T-helper 2 cell treated with Interferon-gamma antibody and Interleukin-4, amounts not matched to agents 100 ng/mL and 5 ng/mL, for 36 hours (primary cell): ENCODE measurements around the gene BATF. TPM values are rescaled to one million over a fixed set of nuclear protein-coding genes. Genes with fewer than 3 reads are reported as not detected.

Experiments used
- intact Hi-C: fragments of 100-400 bp; cut with micrococcal nuclease; formaldehyde crosslinking; loops from one replicate; pipeline ENCODE4 v1.15.1; 2023
- total RNA-seq: library from RNA; stranded (reverse); gene quantifications from 2 replicates; pipeline ENCODE4 v1.2.3, GENCODE V29; 2022

Gene BATF
- total RNA-seq, 1 donor from 2014 or later, result 56.0 TPM

GRCh38 chr14:75554482-75554881 lies 32.2 kb downstream of the BATF start:
- intact Hi-C loops, result no loop called here

- intact Hi-C loops, result loop anchor here (2.0 kb wide), 1 partner anchor 16 kb away; no protein-coding TSS in a partner anchor
Measured at GRCh38 chr14:75558440-75558839, 36.2 kb downstream of the BATF start.

GRCh38 chr14:75559045-75559444 lies 36.8 kb downstream of the BATF start:
- intact Hi-C loops, result loop anchor here (2.0 kb wide), 1 partner anchor 16 kb away; no protein-coding TSS in a partner anchor

- intact Hi-C loops, result loop anchor here (2.0 to 5.0 kb wide), 4 partner anchors 17 to 253 kb away; no protein-coding TSS in a partner anchor
Measured at GRCh38 chr14:75559451-75560222, 37.4 kb downstream of the BATF start.

- intact Hi-C loops, result loop anchor here (2.0 to 5.0 kb wide), 3 partner anchors 42 to 254 kb away; no protein-coding TSS in a partner anchor
Measured at GRCh38 chr14:75561013-75561432, 38.8 kb downstream of the BATF start.

GRCh38 chr14:75562089-75562488 lies 39.8 kb downstream of the BATF start:
- intact Hi-C loops, result loop anchor here (5.0 kb wide), 1 partner anchor 65 kb away; no protein-coding TSS in a partner anchor

- intact Hi-C loops, result loop anchor here (5.0 kb wide), 1 partner anchor 65 kb away; no protein-coding TSS in a partner anchor
Measured at GRCh38 chr14:75562489-75562888, 40.2 kb downstream of the BATF start.

- intact Hi-C loops, result loop anchor here (5.0 kb wide), 1 partner anchor 67 kb away; no protein-coding TSS in a partner anchor
Measured at GRCh38 chr14:75563931-75564330, 41.7 kb downstream of the BATF start.

GRCh38 chr14:75565056-75565455 lies 42.8 kb downstream of the BATF start:
- intact Hi-C loops, result loop anchor here (5.0 kb wide), 1 partner anchor 438 kb away; the partner anchor contains the start of gene NEK9

- intact Hi-C loops, result loop anchor here (1.0 to 5.0 kb wide), 2 partner anchors 24 to 439 kb away; partner anchors contain the start of gene NEK9
Measured at GRCh38 chr14:75566321-75566720, 44.1 kb downstream of the BATF start.

GRCh38 chr14:75566752-75567151 lies 44.5 kb downstream of the BATF start:
- intact Hi-C loops, result loop anchor here (1.0 to 5.0 kb wide), 2 partner anchors 24 to 439 kb away; partner anchors contain the start of gene NEK9

GRCh38 chr14:75568140-75568539 lies 45.9 kb downstream of the BATF start:
- intact Hi-C loops, result loop anchor here (5.0 kb wide), 1 partner anchor 441 kb away; the partner anchor contains the start of gene NEK9

GRCh38 chr14:75568791-75569190 lies 46.5 kb downstream of the BATF start:
- intact Hi-C loops, result loop anchor here (5.0 kb wide), 1 partner anchor 441 kb away; the partner anchor contains the start of gene NEK9

- intact Hi-C loops, result no loop called here
Measured at GRCh38 chr14:75570797-75571196, 48.5 kb downstream of the BATF start.

- intact Hi-C loops, result no loop called here
Measured at GRCh38 chr14:75572104-75572503, 49.8 kb downstream of the BATF start.

- intact Hi-C loops, result loop anchor here (1.0 kb wide), 2 partner anchors 77 to 405 kb away; no protein-coding TSS in a partner anchor
Measured at GRCh38 chr14:75577090-75577489, 54.8 kb downstream of the BATF start.

- intact Hi-C loops, result loop anchor here (1.0 kb wide), 2 partner anchors 77 to 405 kb away; no protein-coding TSS in a partner anchor
Measured at GRCh38 chr14:75577729-75578101, 55.4 kb downstream of the BATF start.

- intact Hi-C loops, result no loop called here
Measured at GRCh38 chr14:75578102-75578785, 56.0 kb downstream of the BATF start, which contains the start of gene FLVCR2. Gene FLVCR2 (plus strand): TSS chr14:75578620. CDS start chr14:75578973, 353 bp downstream.

- intact Hi-C loops, result no loop called here
Measured at GRCh38 chr14:75578786-75579337, 56.6 kb downstream of the BATF start.

- intact Hi-C loops, result no loop called here
Measured at GRCh38 chr14:75579338-75579864, 57.1 kb downstream of the BATF start.

- intact Hi-C loops, result no loop called here
Measured at GRCh38 chr14:75579882-75580281, 57.6 kb downstream of the BATF start.
